ENCODE data around the gene AADAC. TPM values are rescaled to one million over a fixed set of nuclear protein-coding genes. Genes with fewer than 3 reads are reported as not detected.

Gene AADAC
- total and polyA plus RNA-seq, 2 of the 13 experiments (the other 11 are each of a cell fraction or from before 2014, with no cell fraction given) = 0.87 to 1.5 TPM

- intact Hi-C loops (cut with micrococcal nuclease; ENCODE audit: unreplicated experiment) (no loop called here), in situ Hi-C loops (cut with HindIII; ENCODE audit: extremely low pct_ligation_motif_present, low pct_unique_long_range_greater_than_20kb) (no loop called here)
- Histone ChIP-seq H3K9ac (ENCODE audit: insufficient read depth, low read depth, low read length) (no peak overlapping the region), H3K79me2 (ENCODE audit: insufficient read depth, low read length) (no peaks in the 10 kb centered on the region), H3K27ac (ENCODE audit: extremely low read length, insufficient read depth, low read length) (no peak overlapping the region), H3K27me3 (ENCODE audit: control insufficient read depth in 1 of 2, insufficient read depth in 2 of 2, low read length in 2 of 2) (no peaks in the 10 kb centered on the region), H3K36me3 (replicated peaks in 1 of 2; ENCODE audit: control insufficient read depth in 1 of 2, insufficient read depth in 2 of 2, low read length in 2 of 2) (no peaks in the 10 kb centered on the region), H3K4me2 (ENCODE audit: low read depth, low read length) (no peak overlapping the region), H4K20me1 (ENCODE audit: insufficient read depth, low read length) (no peaks in the 10 kb centered on the region), H2AFZ (ENCODE audit: low read length) (no peak overlapping the region), H3K4me3 (replicated peaks in 1 of 3; ENCODE audit: insufficient read depth in 1 of 3, low read depth in 2 of 3, low read length in 3 of 3) (no peak overlapping the region), H3K9me3 (ENCODE audit: low read length) (no peaks in the 10 kb centered on the region), H3K4me1 (ENCODE audit: insufficient read depth, low read length) (no peaks in the 10 kb centered on the region)
- no peak for DNase-seq (ENCODE audit: low spot score)
- POLR2A ChIA-PET = no interaction called here
- no peak for TF ChIP-seq HIVEP1 (CRISPR knock-in tag; IDR thresholded peaks at IDR 0.05)
- TF ChIP-seq ADNP (CRISPR knock-in tag; IDR thresholded peaks at IDR 0.05) = no peak
- no peak for FAIRE-seq
- no TSS peak for BruUV-seq (replicated peaks)
- no peak for ATAC-seq
- 5% methylated on average over 2 of the region's 2 CpGs for WGBS (ENCODE audit: low lambda C conversion rate)
- CTCF ChIA-PET (ENCODE audit: low intra/inter-chr PET ratio, low total read pairs) = no interaction called here
Observed at GRCh38 chr3:151877269-151877668, 63.4 kb downstream of the AADAC start.

Other genes starting within 250 kb of the AADAC start
- not detected in 2 replicates for gene AADACL2, start 80.2 kb upstream of the AADAC start, total RNA-seq (2016; rRNA removed; fragmentation: Illumina TruSeq; extraction: Trizol)
- not detected in 2 replicates for gene AADACL2, start 80.2 kb upstream of the AADAC start, polyA plus RNA-seq (2011; rRNA removed)
- not detected in 2 replicates for gene SUCNR1, start 59.5 kb downstream of the AADAC start, total RNA-seq (2016; rRNA removed; fragmentation: Illumina TruSeq; extraction: Trizol)
- gene SUCNR1, start 59.5 kb downstream of the AADAC start, polyA plus RNA-seq (2011; rRNA removed) = 0.03 TPM in 1 of 2 replicates, not detected in the other